Measurements from ENCODE around the gene GRIN2C.

GRIN2C gene

DNA sequence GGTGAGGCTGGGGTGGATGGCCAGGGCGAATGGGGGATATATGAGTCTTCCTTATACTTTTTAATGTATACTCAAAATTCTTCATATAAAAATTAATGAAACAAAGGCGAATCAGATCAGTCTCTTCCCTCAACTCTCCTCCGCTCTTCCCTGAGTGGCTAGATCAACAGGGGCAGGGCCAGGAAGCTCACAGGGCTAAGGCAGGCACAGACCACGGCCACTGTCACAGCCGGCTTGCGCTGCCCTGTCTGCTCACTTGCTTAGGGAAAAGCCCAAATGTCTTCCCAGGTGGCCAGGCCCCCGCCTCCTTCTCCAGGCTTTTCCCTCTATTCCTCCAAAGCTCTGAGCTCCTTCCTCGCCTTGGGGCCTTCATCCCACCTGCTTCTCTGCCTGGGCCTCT, 6.0 kb downstream of the GRIN2C start:
- in situ Hi-C loops (cut with MboI; ENCODE audit: low sequenced_read_pairs, unreplicated experiment), result no loop called here
- no peak for DNase-seq (ENCODE audit: low spot score)
- TF ChIP-seq, protein P1, sequence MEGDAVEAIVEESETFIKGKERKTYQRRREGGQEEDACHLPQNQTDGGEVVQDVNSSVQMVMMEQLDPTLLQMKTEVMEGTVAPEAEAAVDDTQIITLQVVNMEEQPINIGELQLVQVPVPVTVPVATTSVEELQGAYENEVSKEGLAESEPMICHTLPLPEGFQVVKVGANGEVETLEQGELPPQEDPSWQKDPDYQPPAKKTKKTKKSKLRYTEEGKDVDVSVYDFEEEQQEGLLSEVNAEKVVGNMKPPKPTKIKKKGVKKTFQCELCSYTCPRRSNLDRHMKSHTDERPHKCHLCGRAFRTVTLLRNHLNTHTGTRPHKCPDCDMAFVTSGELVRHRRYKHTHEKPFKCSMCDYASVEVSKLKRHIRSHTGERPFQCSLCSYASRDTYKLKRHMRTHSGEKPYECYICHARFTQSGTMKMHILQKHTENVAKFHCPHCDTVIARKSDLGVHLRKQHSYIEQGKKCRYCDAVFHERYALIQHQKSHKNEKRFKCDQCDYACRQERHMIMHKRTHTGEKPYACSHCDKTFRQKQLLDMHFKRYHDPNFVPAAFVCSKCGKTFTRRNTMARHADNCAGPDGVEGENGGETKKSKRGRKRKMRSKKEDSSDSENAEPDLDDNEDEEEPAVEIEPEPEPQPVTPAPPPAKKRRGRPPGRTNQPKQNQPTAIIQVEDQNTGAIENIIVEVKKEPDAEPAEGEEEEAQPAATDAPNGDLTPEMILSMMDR (IDR thresholded peaks at IDR 0.05; ENCODE audit: borderline replicate concordance, control extremely low read depth, extremely low read depth, insufficient read depth, missing control alignments), result no peak

DNA sequence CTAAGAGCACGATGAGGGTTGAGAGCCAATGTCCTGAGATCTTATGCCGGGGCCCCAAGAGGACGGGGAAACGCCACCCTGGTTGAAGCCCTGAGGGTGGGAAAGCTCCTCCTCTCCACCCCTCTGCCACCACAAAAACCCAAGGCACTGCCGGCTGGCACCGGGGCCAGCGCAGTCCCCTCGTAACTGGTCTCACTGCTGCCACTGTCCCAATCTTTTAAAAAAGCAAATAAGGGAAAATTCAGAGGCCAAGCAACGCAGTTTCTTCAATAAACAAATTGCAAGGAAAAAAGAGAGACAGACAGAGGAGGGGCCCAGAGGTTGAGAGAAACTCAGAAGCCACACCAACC, 6.7 kb downstream of the GRIN2C start:
- no peak for DNase-seq (ENCODE audit: low spot score)
- TF ChIP-seq, protein P1 (IDR thresholded peaks at IDR 0.05; ENCODE audit: borderline replicate concordance, control extremely low read depth, extremely low read depth, insufficient read depth, missing control alignments), result no peak
- in situ Hi-C loops (cut with MboI; ENCODE audit: low sequenced_read_pairs, unreplicated experiment), result no loop called here

DNA sequence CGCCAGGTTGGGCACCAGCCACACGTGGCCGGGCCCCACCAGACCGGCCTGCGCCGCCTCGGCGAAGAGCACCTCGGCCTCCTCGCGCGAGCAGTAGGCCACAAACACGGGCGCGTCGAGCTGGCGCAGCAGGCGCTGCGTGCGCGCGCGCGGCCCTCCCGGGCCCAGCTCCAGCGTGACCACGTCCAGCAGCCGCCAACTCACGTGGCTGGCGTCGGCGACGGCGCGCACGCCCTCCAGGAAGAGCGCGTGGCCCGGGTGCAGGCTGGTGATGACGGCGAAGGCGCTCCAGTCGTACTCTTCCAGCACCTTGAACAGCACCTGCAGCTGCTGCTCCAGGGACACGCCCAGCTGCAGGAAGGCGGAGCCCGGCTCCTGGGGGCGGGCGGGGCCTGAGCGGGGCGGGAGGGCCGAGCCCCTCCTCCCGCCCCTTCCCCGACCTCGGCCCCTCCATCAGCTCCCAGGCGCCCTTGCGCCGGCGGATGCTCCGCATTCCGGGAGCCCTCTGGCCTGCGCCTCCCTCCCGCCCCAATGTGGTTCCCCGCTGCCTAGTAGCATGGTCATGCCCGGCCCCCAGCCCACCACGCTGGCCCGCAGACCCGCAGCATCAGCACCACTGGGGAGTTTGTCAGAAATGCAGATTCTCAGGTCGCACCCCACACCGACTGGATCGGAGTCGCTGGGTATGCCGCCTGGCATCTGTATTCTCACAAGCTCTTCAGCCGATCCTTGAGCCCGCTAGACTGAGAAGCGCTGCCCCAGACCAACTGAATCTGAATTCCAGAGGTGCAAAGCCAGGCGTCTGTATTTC, 7.2 kb downstream of the GRIN2C start:
- in situ Hi-C loops (cut with MboI; ENCODE audit: low sequenced_read_pairs, unreplicated experiment), result no loop called here
- TF ChIP-seq, protein P1 (IDR thresholded peaks at IDR 0.05; ENCODE audit: borderline replicate concordance, control extremely low read depth, extremely low read depth, insufficient read depth, missing control alignments), result no peak
- peak; percentile 90 for DNase-seq (ENCODE audit: low spot score)

DNA sequence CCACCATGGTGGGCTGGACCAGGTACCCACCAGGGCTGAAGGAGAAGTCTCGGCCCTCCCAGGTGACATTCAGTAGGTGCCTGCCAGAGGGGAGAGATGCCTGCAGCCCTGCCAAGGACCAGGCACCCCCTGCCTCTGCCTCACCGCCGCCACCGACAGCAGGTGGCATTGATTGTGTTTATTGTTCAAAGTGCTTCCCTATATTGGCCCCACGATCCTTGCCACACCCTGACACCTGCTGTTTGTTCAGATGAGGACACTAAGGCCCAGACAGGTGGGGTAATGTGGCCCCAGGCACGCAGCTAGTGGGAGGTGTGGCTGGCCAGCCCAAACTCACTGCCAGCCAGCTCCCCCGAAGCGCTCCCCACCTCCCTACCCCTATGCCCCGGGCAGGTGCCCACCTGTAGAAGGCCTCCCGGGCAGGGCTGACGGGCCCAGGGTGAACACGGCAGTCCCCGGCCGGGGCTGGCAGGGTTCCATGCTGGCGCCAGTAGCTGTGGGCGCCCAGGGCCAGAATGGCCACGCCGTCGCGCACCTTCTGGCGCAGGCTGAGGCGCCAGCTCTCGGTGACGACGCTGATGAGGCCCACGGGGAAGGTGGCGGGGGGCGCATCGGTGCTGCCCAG, 8.0 kb downstream of the GRIN2C start:
- no peak for DNase-seq (ENCODE audit: low spot score)

DNA sequence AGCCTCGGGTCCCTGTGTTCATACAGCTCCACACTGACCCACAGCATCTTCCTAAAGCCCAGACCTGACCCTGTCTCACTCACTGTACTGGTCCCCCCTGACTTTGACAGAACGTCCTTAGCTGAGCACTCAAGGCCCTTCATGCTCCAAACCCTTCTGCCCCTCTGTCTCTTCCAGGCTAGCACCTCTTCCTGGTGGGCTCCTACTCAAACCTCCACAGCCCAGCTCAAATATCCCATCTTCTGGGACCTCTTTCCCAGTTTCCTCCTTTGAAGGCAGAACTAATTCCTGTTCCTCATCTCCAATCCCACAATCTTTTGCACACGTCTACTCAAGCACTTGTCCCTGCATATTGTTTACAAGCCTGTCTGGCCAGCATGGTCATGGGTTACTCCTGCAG, 8.8 kb downstream of the GRIN2C start:
- in situ Hi-C loops (cut with MboI; ENCODE audit: low sequenced_read_pairs, unreplicated experiment), result no loop called here
- DNase-seq (ENCODE audit: low spot score), result no peak
- TF ChIP-seq, protein P1 (IDR thresholded peaks at IDR 0.05; ENCODE audit: borderline replicate concordance, control extremely low read depth, extremely low read depth, insufficient read depth, missing control alignments), result no peak

More for the DNA sequence above, 8.0 kb downstream of the GRIN2C start:
- in situ Hi-C loops (cut with MboI; ENCODE audit: low sequenced_read_pairs, unreplicated experiment), result no loop called here
- TF ChIP-seq, protein P1 (IDR thresholded peaks at IDR 0.05; ENCODE audit: borderline replicate concordance, control extremely low read depth, extremely low read depth, insufficient read depth, missing control alignments), result no peak

DNA sequence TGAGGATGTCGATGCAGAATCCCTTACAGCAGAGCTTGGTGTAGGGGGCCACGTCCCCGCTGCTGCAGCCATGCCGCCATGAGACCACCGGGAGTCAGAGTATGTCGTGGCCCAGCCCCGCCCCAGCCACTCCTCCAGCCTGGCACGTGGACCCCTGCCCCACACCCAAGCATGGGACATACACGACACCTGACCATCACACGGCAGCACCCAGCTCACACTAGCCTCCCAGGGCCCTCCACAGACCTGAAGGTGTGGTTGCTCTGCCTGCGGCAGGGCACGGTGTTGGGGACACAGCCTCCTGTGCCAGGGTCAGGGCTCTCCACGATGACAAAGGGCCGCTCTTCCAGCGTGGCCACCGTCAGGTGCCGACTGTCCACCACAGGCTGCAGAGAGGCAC, 9.4 kb downstream of the GRIN2C start:
- no peak for DNase-seq (ENCODE audit: low spot score)
- TF ChIP-seq, protein P1 (IDR thresholded peaks at IDR 0.05; ENCODE audit: borderline replicate concordance, control extremely low read depth, extremely low read depth, insufficient read depth, missing control alignments), result no peak

More for the DNA sequence above, 9.4 kb downstream of the GRIN2C start:
- in situ Hi-C loops (cut with MboI; ENCODE audit: low sequenced_read_pairs, unreplicated experiment), result no loop called here
